Activated CD4-positive, alpha-beta T cell treated with anti-CD3 and anti-CD28 coated beads, Interleukin-2, amount 50 U/mL, for 48 hours (primary cell): Measurements from ENCODE around the gene SRSF9.
"Not testable (repeated sequence)": the region's sequence is repeated elsewhere in the genome, so short reads cannot be mapped to it uniquely, and the experiment has no call there.

Source experiments
- DNase-seq, 2 experiments: peaks; one replicate each; pipeline ENCODE4 v3.0.0-alpha.2; 2020

SRSF9 gene

DNA sequence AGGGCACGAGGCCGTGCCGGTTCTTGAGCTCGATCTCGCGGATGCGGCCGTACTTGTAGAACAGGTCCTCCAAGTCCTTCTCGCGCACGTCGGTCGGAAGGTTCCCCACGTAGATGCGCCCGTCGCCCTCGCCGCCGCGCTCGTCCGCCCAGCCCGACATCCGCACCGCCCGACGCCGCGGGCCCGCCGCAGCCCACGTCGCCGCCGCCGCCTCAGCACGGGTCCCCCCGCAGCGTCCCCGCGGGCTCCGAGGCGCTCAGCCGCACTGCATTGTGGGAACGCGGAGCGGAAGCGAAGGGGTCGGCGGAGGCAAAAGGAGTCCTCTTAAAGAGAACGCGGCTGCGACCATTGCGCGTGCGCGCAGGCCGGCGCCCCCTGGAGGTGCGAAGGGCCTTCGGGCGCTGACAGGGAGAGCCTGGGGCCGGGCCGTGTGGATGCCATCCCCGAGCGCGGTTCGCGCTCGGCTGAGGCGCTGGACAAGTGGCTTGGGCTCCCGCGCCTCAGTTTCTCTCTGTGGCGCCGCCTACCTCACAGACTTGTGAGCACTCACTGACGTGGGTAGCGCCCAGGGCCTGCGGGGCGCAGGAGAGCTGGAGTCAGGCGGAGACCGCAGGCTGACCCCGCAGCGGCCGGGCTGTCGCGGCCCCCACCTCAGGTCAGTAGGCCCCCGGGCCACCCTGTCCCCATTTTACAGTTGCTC lies at the start of gene SRSF9:
Gene SRSF9, minus strand, starts transcription at position 299 of the 700 bp plus-strand sequence. Its CDS starts 139 bp downstream, at position 160.
- peak; percentile 96 for DNase-seq

- not testable (repeated sequence) for DNase-seq
These were observed 49.8 kb upstream of the SRSF9 start for GRCh38 chr12:120519324-120519723.

- DNase-seq, result no peak
These were observed 45.9 kb upstream of the SRSF9 start for GRCh38 chr12:120515496-120515895.

DNA sequence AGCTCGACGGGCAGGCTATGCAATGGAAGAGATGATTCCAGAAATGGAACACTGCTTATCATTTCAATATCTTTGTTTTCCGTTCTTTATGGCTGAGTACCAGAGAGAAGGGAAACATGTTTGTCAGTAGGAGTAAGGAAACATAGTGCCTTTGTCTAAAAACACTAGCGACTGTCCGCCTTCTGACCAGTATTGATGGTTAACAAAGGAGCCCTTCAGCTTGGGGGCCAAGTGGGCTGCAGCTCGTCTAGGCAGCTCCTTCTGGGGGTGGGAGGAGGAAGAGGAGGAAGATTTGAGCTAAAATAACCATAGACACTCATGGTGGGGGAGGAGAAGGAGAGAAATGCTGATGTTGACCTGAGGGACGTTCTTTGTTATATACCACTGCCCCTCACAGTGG lies 44.5 kb upstream of the SRSF9 start:
- no peak for DNase-seq

GRCh38 chr12:120508537-120508936 lies 39.0 kb upstream of the SRSF9 start:
- no peak for DNase-seq

DNA sequence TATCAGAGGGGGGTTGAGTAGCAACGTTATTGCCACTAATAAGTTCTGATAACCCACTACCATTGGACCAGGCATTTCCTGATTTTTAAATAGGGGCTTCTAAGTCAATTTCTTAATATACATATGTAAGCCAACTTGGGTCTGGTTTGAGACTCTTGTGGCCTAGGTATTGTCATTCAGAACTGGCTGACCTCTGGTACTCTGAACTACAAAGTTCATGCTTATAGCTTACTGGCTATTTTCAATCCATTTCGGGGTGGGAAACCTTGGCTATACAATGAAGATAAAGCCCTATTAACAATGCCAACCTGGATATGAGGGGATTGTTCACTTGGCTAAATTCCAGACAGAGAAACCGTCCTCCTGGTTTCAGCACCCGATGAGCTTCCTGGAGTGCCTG lies 35.0 kb upstream of the SRSF9 start:
- DNase-seq, result no peak

DNA sequence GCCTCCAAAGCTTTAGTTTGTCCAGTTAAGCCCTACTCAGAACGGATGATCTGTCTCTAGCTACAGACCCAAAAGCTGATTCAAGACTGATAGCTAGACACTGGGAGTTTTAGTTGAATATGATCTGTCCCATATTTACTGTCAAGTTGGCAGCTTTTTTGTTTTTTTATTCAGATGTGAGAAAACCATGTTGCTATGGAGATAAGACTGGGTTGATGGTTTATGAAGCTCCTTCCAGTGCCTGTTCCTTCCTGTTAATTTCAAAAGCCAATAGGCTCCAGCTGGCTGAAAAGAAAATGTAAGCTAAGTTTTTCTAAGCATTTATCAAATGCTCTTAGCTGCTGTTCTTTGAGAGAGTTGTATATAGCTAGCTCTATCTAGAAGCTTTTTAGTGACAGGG lies 31.0 kb upstream of the SRSF9 start:
- DNase-seq, result no peak

DNA sequence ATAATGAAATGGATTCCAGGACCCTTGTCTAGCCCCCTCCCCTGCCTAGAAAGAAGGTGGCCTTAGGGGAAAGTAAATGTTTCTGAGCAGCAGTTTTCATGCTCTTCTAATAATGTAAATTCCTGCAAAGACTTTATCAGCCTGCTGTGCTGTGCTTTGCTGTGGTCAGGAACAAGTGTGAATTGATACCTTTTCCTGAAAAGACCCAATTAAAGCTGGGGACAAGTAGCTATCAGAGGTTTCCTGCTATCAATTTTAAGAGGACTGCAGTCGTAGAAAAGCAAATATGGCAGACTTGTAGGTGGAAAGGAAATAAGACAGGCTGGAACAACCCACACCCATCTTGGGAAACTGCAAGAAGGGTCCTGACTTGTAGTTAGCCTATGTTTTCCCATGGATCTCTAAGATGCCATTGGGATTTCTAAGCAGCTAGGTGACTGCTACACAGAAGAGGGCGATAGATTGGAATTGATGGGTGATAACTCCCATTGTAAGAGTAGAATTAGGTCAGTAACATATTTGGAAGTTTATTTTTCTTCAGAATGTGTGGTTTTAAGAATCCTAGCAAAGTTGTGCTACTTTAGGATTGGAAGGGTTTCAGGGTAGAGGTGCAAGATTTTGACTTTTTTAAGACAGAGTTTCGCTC lies 29.4 kb upstream of the SRSF9 start:
- DNase-seq, result no peak

DNA sequence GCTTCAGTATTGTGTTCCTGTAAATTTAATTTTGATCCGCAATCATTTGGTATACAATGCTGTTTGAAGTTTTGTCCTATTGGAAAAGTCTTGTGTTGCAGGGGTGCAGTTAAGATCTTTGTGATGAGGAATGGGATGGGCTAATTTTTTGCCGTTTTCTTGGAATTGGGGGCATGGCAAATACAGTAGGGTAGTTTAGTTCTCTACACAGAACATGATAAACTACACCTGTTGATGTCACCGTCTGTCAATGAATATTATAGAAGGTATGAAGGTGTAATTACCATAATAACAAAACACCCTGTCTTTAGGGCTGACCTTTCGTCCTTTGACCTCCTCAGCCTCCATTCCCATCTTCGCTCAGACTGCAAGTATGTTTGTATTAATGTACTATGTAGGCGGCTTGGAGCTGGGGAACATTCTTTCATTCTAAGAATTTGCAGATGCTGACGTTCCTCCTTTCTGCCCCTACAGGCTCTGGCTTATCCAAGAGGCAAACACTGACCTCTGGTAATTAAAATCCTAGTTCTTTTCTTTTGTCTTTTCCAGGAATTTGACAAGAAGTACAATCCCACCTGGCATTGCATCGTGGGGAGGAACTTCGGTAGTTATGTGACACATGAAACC lies 28.1 kb upstream of the SRSF9 start:
- no peak for DNase-seq

GRCh38 chr12:120496413-120497340 lies 27.1 kb upstream of the SRSF9 start:
- DNase-seq, result peak; percentile 42 to 57

- peak; percentile 99 for DNase-seq
These were observed 26.3 kb upstream of the SRSF9 start, which contains the start of gene DYNLL1 for GRCh38 chr12:120495731-120496412. Gene DYNLL1, plus strand, starts transcription at chr12:120496113. Its CDS starts 309 bp downstream, at chr12:120496422.

GRCh38 chr12:120495186-120495730 lies 25.7 kb upstream of the SRSF9 start:
- DNase-seq, result no peak

GRCh38 chr12:120490833-120491512 lies 21.4 kb upstream of the SRSF9 start:
- DNase-seq, result no peak

- no peak for DNase-seq
These were observed 20.8 kb upstream of the SRSF9 start for GRCh38 chr12:120490325-120490724.

DNA sequence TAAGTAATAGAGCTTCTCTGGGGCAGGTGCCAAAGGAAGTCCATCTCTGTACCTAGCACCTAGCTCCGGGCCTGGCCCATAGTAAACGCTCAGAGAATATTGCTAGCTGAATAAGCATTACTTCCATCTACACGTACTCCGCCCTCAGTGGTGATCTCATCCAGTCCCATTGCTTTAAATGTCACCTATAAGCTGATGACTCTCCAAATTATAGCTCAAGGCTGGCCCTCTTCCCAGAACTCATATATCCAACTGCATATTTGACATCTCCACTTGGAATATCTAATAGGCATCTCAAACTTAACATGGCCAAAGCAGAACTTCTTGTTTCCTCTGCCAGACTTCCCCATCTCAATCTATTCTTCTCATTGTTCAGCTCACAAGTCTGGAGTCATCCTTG lies 19.5 kb upstream of the SRSF9 start:
- DNase-seq, result no peak

DNA sequence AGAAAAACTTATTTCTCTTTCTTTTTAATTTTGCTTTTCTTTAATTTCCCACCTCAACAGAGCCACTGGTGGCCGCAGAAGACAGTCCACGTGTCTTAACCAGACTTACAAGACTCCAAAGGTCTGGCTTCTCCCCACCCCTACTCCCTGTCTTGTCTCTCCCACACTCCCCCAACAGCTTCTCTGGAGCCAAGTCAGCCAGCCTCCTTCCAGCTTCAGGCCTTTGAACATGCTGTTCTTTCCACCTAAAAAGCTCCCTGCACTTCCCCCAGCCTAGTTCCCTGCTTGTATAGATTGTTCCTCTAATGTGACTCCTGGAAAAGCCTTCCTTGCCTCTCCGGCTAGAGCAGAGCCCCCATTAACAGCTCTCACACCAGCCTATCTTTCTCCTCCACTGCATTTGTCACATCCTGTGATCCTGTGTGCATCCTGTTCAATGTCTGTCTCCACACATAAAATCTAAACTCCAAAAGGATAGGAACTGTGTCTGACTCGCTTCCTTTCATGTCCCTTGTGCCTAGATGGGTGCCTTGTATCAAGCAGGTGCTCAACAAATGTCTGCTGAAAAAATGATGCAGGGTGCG lies 18.6 kb upstream of the SRSF9 start:
- DNase-seq, result no peak

GRCh38 chr12:120487552-120487951 lies 18.0 kb upstream of the SRSF9 start:
- DNase-seq, result not testable (repeated sequence)

- DNase-seq, result no peak
These were observed 16.7 kb upstream of the SRSF9 start for GRCh38 chr12:120485961-120486881.

DNA sequence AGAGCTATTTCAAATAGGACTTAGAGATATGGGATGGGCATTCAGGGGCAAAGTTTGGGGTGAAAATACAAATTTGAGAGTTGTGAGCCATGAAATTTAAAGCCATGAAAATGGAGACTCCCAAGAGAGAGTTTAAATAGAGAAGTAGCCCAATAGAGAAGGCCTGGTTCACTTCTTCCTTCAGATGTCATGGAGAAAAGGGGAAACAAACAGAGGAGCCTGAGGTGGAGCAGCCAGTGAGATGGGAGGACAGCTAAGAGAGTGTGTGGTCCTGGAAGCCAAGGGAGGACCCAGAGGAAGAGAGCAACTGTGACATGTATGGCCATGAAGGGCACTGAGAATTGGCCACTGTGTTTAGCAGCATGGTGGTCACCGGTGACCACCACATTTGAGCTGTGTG lies 14.1 kb upstream of the SRSF9 start:
- no peak for DNase-seq
